Neural cell (in vitro differentiated cells): ENCODE measurements around the gene TFPT. TPM values are rescaled to one million over a fixed set of nuclear protein-coding genes. Genes with fewer than 3 reads are reported as not detected.

Experiments
- H2AFZ ChIP-seq: fragments of 200-600, 300-800 bp; sonication (generic), shearing (Covaris generic); 2 replicates; pipeline ENCODE4 v1.6.0; 2014; ENCODE audit warnings: low read depth, mild to moderate bottlenecking, antibody characterized with exemption, low read length, moderate library complexity
- H3F3A ChIP-seq: fragments of 200-600 bp; shearing (Covaris generic); 2 replicates; pipeline ENCODE4 v1.6.1; 2016; ENCODE audit warnings: mild to moderate bottlenecking, moderate library complexity, mixed read lengths, antibody characterized with exemption, low read length; ENCODE audit not compliant: insufficient read depth, poor library complexity, severe bottlenecking
- H3K27ac ChIP-seq: fragments of 200-600, 300-800 bp; sonication (generic), shearing (Covaris generic); 2 replicates; pipeline ENCODE4 v1.5.1; 2014; ENCODE audit warnings: mild to moderate bottlenecking, low read length, moderate library complexity
- H3K27me3 ChIP-seq: fragments of 300-800, 200-600 bp; sonication (generic), shearing (Covaris generic); 2 replicates; pipeline ENCODE4 v1.6.0; 2014; ENCODE audit warnings: mild to moderate bottlenecking, low read depth, low read length, moderate library complexity; ENCODE audit not compliant: insufficient read depth
- H3K36me3 ChIP-seq: fragments of 300-800, 200-600 bp; sonication (generic), shearing (Covaris generic); 2 replicates; pipeline ENCODE4 v1.5.1; 2014; ENCODE audit warnings: mild to moderate bottlenecking, antibody characterized with exemption, low read length, moderate library complexity; ENCODE audit not compliant: insufficient read depth
- H3K4me2 ChIP-seq: fragments of 300-800, 200-600 bp; sonication (generic), shearing (Covaris generic); 2 replicates; pipeline ENCODE4 v1.6.0; 2014; ENCODE audit warnings: mild to moderate bottlenecking, low read length
- H3K4me3 ChIP-seq: fragments of 300-800, 200-600 bp; sonication (generic), shearing (Covaris generic); 2 replicates; pipeline ENCODE4 v1.5.1; 2014; ENCODE audit warnings: mild to moderate bottlenecking, low read length, moderate library complexity
- H3K79me2 ChIP-seq: fragments of 200-600 bp; shearing (Covaris generic); replicated peaks from 2 replicates; pipeline ENCODE4 v1.6.0; 2014; ENCODE audit warnings: mild to moderate bottlenecking, low read length, moderate library complexity; ENCODE audit not compliant: insufficient read depth
- H3K9ac ChIP-seq: fragments of 300-800, 200-600 bp; sonication (generic), shearing (Covaris generic); 2 replicates; pipeline ENCODE4 v1.6.1; 2016; ENCODE audit warnings: mild to moderate bottlenecking, low read length, mixed read lengths
- H3K9me2 ChIP-seq: fragments of 200-600 bp; shearing (Covaris generic); 2 replicates; pipeline ENCODE4 v1.6.1; 2016; ENCODE audit warnings: mild to moderate bottlenecking, low read length, mixed read lengths; ENCODE audit not compliant: insufficient read depth
- H3K9me3 ChIP-seq: fragments of 200-600, 300-800 bp; sonication (generic), shearing (Covaris generic); 2 replicates; pipeline ENCODE4 v1.6.1; 2016; ENCODE audit warnings: mild to moderate bottlenecking, mixed run types, low read length, moderate library complexity, mixed read lengths
- H4K20me1 ChIP-seq: fragments of 200-600 bp; shearing (Covaris generic); 2 replicates; pipeline ENCODE4 v1.6.1; 2016; ENCODE audit warnings: mild to moderate bottlenecking, mixed run types; ENCODE audit not compliant: insufficient read depth
- EP300 ChIP-seq: fragments of 450-650 bp; conservative IDR thresholded peaks from 2 replicates; pipeline ENCODE4 v1.6.1; 2014; ENCODE audit warnings: antibody characterized with exemption, mild to moderate bottlenecking, moderate library complexity; ENCODE audit not compliant: poor library complexity, severe bottlenecking
- EZH2 ChIP-seq: fragments of 200-600, 300-800 bp; shearing (Covaris generic), sonication (generic); IDR thresholded peaks from 2 replicates; pipeline ENCODE4 v1.6.1; 2014; ENCODE audit warnings: antibody characterized with exemption, low read length, borderline replicate concordance, mild to moderate bottlenecking; ENCODE audit not compliant: insufficient read depth, poor library complexity, severe bottlenecking
- MXI1 ChIP-seq: fragments of 450-650 bp; conservative IDR thresholded peaks from 2 replicates; pipeline ENCODE4 v1.6.1; 2014; ENCODE audit warnings: antibody characterized with exemption, mild to moderate bottlenecking; ENCODE audit not compliant: poor library complexity, severe bottlenecking
- POLR2AphosphoS5 ChIP-seq: IDR thresholded peaks from 2 replicates; pipeline ENCODE4 v1.6.1; 2012
- RAD21 ChIP-seq: fragments of 450-650 bp; conservative IDR thresholded peaks from 2 replicates; pipeline ENCODE4 v1.6.1; 2014; ENCODE audit warnings: antibody characterized with exemption, mild to moderate bottlenecking, moderate library complexity
- SMC3 ChIP-seq: fragments of 450-650 bp; conservative IDR thresholded peaks from 2 replicates; pipeline ENCODE4 v1.6.1; 2014; ENCODE audit warnings: antibody characterized with exemption, mild to moderate bottlenecking, moderate library complexity; ENCODE audit not compliant: poor library complexity
- TAF1 ChIP-seq: IDR thresholded peaks from 2 replicates; pipeline ENCODE4 v1.6.1; 2012; ENCODE audit warnings: low read depth
- polyA plus RNA-seq: library from polyadenylated mRNA; depleted of rRNA; stranded (reverse); fragments of >200 nt; gene quantifications from 2 replicates; pipeline ENCODE4 v1.2.3, GENCODE V29; 2014
- TF ChIP-seq, protein P1 (sequence below): fragments of 450-650 bp; IDR thresholded peaks from 2 replicates; pipeline ENCODE4 v1.5.1; 2014; ENCODE audit warnings: antibody characterized with exemption, mild to moderate bottlenecking, moderate library complexity; ENCODE audit not compliant: poor library complexity, severe bottlenecking
- TF ChIP-seq, protein P2 (sequence below): IDR thresholded peaks from 2 replicates; pipeline ENCODE4 v1.6.1; 2012; ENCODE audit warnings: borderline replicate concordance

TFPT gene
- polyA plus RNA-seq, 1 donor from 2014 or later: 24.3 TPM

DNA sequence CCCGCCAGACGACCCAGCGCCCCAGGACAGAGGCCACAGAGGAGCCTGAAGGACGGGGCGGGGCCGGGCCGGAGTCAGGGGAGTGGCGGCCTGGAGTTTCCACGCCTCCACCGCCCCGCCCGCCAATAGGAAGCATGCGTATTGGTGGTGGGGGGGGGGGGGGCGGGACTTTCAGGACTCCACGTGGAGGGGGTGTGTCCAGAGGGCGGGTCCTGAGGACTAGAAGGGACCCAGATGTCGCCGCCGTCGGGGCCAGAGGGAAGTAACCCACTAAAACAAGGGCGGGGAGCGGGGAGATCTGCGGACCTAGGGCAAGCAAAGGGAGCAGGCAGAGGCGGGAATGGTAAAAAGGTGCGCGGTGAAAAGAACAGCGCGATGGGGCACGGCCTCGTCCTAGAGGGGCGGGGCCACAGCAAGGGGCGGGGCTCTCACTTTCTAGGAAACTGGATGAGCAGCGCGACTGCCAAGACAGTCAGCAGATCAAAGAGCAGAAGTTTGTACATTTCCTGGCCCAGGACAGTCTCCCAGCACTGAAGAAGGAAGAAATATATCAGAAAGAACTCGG is 46.9 kb upstream of the TFPT start:
- Histone ChIP-seq H3K79me2 (peaks cover 9% of the 10 kb centered on the region), H3K36me3 (no peaks in the 10 kb centered on the region), H2AFZ (no peak overlapping the region), H3K9me2 (no peaks in the 10 kb centered on the region), H3K9ac (no peak overlapping the region), H3K27ac (no peak overlapping the region), H3K4me2 (no peak overlapping the region), H4K20me1 (no peaks in the 10 kb centered on the region), H3F3A (no peaks in the 10 kb centered on the region), H3K27me3 (no peaks in the 10 kb centered on the region), H3K4me3 (no peak overlapping the region), H3K9me3 (no peaks in the 10 kb centered on the region)
- TF ChIP-seq SMC3 (no peak), RAD21 (no peak), EZH2 (no peak), TAF1 (no peak), POLR2AphosphoS5 (no peak), EP300 (no peak), MXI1 (no peak)
- TF ChIP-seq, protein P1, sequence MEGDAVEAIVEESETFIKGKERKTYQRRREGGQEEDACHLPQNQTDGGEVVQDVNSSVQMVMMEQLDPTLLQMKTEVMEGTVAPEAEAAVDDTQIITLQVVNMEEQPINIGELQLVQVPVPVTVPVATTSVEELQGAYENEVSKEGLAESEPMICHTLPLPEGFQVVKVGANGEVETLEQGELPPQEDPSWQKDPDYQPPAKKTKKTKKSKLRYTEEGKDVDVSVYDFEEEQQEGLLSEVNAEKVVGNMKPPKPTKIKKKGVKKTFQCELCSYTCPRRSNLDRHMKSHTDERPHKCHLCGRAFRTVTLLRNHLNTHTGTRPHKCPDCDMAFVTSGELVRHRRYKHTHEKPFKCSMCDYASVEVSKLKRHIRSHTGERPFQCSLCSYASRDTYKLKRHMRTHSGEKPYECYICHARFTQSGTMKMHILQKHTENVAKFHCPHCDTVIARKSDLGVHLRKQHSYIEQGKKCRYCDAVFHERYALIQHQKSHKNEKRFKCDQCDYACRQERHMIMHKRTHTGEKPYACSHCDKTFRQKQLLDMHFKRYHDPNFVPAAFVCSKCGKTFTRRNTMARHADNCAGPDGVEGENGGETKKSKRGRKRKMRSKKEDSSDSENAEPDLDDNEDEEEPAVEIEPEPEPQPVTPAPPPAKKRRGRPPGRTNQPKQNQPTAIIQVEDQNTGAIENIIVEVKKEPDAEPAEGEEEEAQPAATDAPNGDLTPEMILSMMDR: no peak
- TF ChIP-seq, protein P2, sequence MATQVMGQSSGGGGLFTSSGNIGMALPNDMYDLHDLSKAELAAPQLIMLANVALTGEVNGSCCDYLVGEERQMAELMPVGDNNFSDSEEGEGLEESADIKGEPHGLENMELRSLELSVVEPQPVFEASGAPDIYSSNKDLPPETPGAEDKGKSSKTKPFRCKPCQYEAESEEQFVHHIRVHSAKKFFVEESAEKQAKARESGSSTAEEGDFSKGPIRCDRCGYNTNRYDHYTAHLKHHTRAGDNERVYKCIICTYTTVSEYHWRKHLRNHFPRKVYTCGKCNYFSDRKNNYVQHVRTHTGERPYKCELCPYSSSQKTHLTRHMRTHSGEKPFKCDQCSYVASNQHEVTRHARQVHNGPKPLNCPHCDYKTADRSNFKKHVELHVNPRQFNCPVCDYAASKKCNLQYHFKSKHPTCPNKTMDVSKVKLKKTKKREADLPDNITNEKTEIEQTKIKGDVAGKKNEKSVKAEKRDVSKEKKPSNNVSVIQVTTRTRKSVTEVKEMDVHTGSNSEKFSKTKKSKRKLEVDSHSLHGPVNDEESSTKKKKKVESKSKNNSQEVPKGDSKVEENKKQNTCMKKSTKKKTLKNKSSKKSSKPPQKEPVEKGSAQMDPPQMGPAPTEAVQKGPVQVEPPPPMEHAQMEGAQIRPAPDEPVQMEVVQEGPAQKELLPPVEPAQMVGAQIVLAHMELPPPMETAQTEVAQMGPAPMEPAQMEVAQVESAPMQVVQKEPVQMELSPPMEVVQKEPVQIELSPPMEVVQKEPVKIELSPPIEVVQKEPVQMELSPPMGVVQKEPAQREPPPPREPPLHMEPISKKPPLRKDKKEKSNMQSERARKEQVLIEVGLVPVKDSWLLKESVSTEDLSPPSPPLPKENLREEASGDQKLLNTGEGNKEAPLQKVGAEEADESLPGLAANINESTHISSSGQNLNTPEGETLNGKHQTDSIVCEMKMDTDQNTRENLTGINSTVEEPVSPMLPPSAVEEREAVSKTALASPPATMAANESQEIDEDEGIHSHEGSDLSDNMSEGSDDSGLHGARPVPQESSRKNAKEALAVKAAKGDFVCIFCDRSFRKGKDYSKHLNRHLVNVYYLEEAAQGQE: no peak

DNA sequence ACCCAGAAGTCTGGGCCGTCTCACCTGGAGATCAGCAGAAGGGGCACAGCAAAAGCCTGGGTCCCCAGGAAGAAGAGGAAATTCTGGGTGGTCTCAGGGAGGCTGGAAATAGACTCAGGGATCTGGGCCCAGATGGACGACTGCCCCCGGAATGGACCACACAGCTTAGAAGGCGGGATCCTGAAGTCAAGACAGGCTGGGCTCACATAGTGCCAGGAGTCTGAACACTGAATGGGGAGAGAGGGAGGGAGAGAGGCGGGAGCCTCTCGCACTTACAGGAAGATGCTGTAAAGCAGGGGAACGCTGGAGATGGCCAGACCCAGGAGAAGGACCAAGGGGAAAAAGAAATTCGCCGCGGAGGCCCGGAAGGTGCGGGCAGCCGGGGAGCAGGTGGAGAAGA is 45.4 kb upstream of the TFPT start:
- no peak for TF ChIP-seq EP300
- TF ChIP-seq SMC3: no peak
- TF ChIP-seq, protein P1: no peak
- TF ChIP-seq RAD21: no peak
- TF ChIP-seq, protein P2: no peak
- TF ChIP-seq POLR2AphosphoS5: no peak
- no peak for TF ChIP-seq TAF1
- TF ChIP-seq MXI1: no peak
- TF ChIP-seq EZH2: no peak
- Histone ChIP-seq H3K36me3 (no peaks in the 10 kb centered on the region), H3K4me3 (peak overlapping the region; percentile 79), H3K27ac (peak overlapping the region; percentile 81), H3K27me3 (no peaks in the 10 kb centered on the region), H3K9me2 (no peaks in the 10 kb centered on the region), H3K79me2 (peaks cover 9% of the 10 kb centered on the region), H3F3A (no peaks in the 10 kb centered on the region), H2AFZ (no peak overlapping the region), H3K4me2 (peak overlapping the region; percentile 85), H4K20me1 (no peaks in the 10 kb centered on the region), H3K9me3 (no peaks in the 10 kb centered on the region), H3K9ac (peak overlapping the region; percentile 73)
